Measurements from ENCODE around the gene NRF1.

Gene NRF1

DNA sequence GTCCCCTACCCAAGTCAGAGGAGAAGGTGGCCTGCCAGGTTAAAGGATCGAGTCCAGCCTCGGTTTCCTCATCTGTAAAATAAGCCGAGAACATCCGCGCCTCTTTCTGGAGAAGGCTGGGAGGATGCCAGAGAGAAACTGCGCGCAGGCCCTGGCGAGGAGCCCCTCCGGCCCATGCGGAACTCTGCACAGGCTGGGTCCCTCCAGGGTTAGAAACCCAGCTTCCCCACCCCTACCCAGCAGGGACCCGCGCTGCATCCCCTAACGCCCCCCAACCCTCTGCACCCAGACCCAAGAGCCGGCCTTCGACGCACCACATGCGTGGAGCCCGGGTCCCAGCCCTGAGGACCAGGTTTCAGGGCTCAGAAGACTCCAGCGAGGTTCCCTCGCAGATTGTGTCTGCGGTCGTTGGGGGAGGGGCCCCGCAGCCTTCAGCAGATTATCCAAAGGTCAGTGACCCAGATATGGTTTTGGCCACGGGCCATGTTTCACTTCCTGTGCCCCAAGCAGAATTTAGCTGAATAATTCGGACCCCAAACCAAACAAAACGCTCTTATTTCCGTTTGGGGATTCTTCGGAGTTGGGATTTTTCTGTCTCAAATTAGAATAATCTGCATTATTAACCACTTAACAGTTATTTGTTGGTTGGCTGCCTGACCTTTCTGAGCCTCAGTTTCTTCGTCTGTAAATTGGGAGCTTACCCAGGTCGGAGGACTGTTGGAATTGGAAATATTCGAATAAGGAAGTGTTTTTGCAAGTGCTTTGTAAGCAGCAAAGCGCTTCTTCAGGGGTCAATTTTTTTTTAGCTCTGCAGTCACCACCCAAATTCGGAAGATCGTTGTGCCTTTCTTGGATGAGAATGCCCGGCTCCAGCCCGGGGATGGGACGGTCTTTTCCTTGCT, 173.5 kb downstream of the NRF1 start:
- Histone ChIP-seq H3K4me3 (ENCODE audit: low read depth, low read length) (no peak overlapping the region), H3K4me1 (peaks cover 6% of the 10 kb centered on the region), H2AFZ (no peak overlapping the region), H3K27ac (no peak overlapping the region), H3K9me3 (ENCODE audit: control insufficient read depth, low read length) (no peaks in the 10 kb centered on the region), H3K36me3 (ENCODE audit: control insufficient read depth, insufficient read depth, low read length) (no peaks in the 10 kb centered on the region), H3K9ac (no peak overlapping the region), H3K4me2 (ENCODE audit: low read length) (no peak overlapping the region), H3K27me3 (ENCODE audit: control insufficient read depth, insufficient read depth, low read length) (peaks cover 14% of the 10 kb centered on the region), H3K79me2 (no peaks in the 10 kb centered on the region)
- TF ChIP-seq, protein P1, sequence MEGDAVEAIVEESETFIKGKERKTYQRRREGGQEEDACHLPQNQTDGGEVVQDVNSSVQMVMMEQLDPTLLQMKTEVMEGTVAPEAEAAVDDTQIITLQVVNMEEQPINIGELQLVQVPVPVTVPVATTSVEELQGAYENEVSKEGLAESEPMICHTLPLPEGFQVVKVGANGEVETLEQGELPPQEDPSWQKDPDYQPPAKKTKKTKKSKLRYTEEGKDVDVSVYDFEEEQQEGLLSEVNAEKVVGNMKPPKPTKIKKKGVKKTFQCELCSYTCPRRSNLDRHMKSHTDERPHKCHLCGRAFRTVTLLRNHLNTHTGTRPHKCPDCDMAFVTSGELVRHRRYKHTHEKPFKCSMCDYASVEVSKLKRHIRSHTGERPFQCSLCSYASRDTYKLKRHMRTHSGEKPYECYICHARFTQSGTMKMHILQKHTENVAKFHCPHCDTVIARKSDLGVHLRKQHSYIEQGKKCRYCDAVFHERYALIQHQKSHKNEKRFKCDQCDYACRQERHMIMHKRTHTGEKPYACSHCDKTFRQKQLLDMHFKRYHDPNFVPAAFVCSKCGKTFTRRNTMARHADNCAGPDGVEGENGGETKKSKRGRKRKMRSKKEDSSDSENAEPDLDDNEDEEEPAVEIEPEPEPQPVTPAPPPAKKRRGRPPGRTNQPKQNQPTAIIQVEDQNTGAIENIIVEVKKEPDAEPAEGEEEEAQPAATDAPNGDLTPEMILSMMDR (IDR thresholded peaks at IDR 0.05), result no peak

DNA sequence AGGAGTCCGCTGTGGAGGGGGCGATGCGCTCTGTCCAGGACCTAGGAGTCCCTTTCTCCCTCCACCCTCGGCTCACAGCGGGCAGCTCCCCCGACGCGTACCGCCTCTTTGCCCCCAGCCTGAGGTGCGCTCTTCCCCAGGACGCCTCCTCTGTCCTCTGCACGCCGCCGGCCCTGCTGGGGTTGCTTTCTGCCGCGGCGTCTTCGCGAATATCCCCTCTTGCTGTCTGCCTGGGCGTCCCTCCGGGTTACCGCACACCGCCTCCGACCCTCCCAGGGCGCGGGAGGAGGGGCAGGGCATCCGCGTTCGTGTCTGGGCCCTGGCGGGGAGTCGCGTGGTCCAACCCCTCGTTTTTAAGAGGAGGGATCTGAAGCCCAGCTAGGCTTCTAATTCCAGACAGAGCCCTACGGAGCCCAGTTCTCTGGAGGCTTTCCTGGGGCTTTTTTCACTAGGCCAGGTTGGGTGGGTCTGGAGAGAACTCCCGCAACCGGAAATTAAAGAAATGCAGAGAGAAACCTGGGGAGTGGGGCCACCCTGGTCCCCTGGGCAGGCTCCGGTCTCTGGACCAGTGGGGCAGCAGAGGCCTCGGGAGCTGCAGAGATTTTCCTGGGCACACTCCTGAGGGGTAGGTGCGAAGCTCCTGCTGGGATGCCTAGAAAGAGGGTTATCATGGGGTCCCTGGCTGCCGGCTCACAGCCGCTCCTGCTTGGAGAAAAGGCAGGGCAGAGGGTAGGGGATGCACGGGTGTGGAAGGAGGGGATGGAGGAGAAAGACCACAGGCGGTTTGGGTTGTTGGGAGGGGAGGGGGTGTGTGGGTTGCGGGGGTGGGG, 174.4 kb downstream of the NRF1 start:
- no peak overlapping the region for H3K4me3 ChIP-seq (ENCODE audit: low read depth, low read length)
- peaks cover 6% of the 10 kb centered on the region for H3K4me1 ChIP-seq
- no peaks in the 10 kb centered on the region for H3K79me2 ChIP-seq
- H2AFZ ChIP-seq, result no peak overlapping the region
- TF ChIP-seq, protein P1 (IDR thresholded peaks at IDR 0.05), result no peak
- H3K4me2 ChIP-seq (ENCODE audit: low read length), result no peak overlapping the region
- no peak overlapping the region for H3K9ac ChIP-seq
- H3K36me3 ChIP-seq (ENCODE audit: control insufficient read depth, insufficient read depth, low read length), result no peaks in the 10 kb centered on the region
- H3K27me3 ChIP-seq (ENCODE audit: control insufficient read depth, insufficient read depth, low read length), result peaks cover 14% of the 10 kb centered on the region
- H3K9me3 ChIP-seq (ENCODE audit: control insufficient read depth, low read length), result no peaks in the 10 kb centered on the region
- no peak overlapping the region for H3K27ac ChIP-seq

DNA sequence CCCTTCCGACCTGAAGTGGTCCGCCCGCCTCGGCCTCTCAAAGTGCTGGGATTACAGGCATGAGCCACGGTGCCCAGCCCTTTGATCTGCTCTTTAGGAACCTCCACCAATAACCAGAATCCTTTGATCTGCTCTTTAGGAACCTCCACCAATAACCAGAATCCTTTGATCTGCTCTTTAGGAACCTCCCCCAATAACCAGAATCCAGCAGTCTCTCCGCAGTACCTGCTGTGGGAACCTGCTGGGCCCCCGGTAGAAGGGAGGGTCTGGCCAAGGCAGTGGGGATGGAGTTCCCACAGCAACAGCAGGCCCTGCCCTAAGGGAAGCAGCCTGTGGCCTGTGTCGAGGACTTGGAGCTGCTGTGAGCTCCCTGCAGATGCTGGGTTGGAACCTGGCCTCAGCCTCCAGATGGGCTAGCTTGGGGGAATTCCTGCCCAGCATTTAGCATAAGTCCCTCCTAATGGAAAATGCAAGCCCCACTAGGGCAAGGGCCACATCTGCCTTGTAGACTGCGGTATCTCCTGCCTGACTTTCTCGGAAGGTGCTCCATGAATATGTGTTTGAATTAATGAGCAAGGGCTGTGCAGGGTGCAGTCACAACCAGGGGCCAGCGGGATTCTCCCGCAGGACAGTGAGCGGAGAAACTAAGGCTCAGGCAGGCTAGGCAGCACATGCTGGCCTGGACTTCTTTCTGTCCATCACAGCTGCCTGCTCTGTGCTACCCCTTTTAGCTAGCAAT, 175.5 kb downstream of the NRF1 start:
- Histone ChIP-seq H3K4me1 (peaks cover 6% of the 10 kb centered on the region), H3K79me2 (no peaks in the 10 kb centered on the region), H2AFZ (no peak overlapping the region), H3K9ac (no peak overlapping the region), H3K9me3 (ENCODE audit: control insufficient read depth, low read length) (no peaks in the 10 kb centered on the region), H3K27me3 (ENCODE audit: control insufficient read depth, insufficient read depth, low read length) (peaks cover 14% of the 10 kb centered on the region), H3K4me3 (ENCODE audit: low read depth, low read length) (no peak overlapping the region), H3K4me2 (ENCODE audit: low read length) (no peak overlapping the region), H3K36me3 (ENCODE audit: control insufficient read depth, insufficient read depth, low read length) (no peaks in the 10 kb centered on the region), H3K27ac (no peak overlapping the region)
- TF ChIP-seq, protein P1 (IDR thresholded peaks at IDR 0.05), result no peak

DNA sequence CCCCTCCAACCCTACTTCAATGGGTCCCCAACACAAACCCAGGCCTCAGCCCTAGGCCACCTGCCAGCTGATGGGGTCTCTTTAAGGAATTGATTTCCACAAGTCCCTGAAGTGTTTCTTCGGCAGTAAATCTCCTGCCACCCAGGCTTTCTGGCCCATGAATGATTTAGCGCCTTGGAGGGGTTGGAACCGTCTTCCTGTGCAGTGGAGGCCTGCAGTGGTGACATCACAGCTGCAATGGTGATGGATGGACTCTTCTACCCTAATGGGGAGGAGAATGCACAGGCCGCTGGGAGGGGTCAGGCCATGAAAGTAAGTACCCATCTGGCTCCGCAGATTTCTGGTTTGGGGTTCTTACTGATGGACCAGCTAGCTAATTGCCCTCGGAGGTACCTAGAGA, 177.5 kb downstream of the NRF1 start:
- H3K4me1 ChIP-seq, result peaks cover 6% of the 10 kb centered on the region
- TF ChIP-seq, protein P1 (IDR thresholded peaks at IDR 0.05), result no peak
- H3K36me3 ChIP-seq (ENCODE audit: control insufficient read depth, insufficient read depth, low read length), result no peaks in the 10 kb centered on the region
- H3K27me3 ChIP-seq (ENCODE audit: control insufficient read depth, insufficient read depth, low read length), result peaks cover 7% of the 10 kb centered on the region
- H3K27ac ChIP-seq, result no peak overlapping the region
- H3K4me2 ChIP-seq (ENCODE audit: low read length), result no peak overlapping the region
- H3K9me3 ChIP-seq (ENCODE audit: control insufficient read depth, low read length), result no peaks in the 10 kb centered on the region
- H3K79me2 ChIP-seq, result no peaks in the 10 kb centered on the region
- no peak overlapping the region for H3K9ac ChIP-seq
- no peak overlapping the region for H3K4me3 ChIP-seq (ENCODE audit: low read depth, low read length)
- H2AFZ ChIP-seq, result no peak overlapping the region
